Lung (tissue), 12 donors: ENCODE data around the gene DPEP2. TPM values are rescaled to one million over a fixed set of nuclear protein-coding genes. Genes with fewer than 3 reads are reported as not detected.
"Not testable (repeated sequence)": the region's sequence is repeated elsewhere in the genome, so short reads cannot be mapped to it uniquely, and the experiment has no call there.

Source experiments
- ATAC-seq: fragments of 200-7000 bp; cut with Tn5 transposase; one replicate; pipeline ENCODE4 v1.9.1; 2020; ENCODE audit warnings: moderate number of reproducible peaks; ENCODE audit not compliant: insufficient read depth, low FRiP score
- DNase-seq, 3 donors: peaks; one replicate each; pipeline ENCODE4 v3.0.0-alpha.2; 2013 to 2017
- H3K27ac ChIP-seq, 2 donors: one replicate each; pipeline ENCODE4 v1.5.1; 2013; ENCODE audit warnings: mild to moderate bottlenecking in 2 of 2, moderate library complexity in 2 of 2, control low read depth in 1 of 2, inconsistent platforms in 1 of 2, low read depth in 1 of 2, low read length in 1 of 2
- H3K27me3 ChIP-seq, 3 donors: one replicate each; pipeline ENCODE4 v1.5.1; 2013; ENCODE audit warnings: low read length in 2 of 3; ENCODE audit not compliant: control insufficient read depth in 3 of 3, insufficient read depth in 3 of 3
- H3K36me3 ChIP-seq, 4 donors: one replicate each; pipeline ENCODE4 v1.5.1; 2013; ENCODE audit warnings: low read length in 4 of 4, mild to moderate bottlenecking in 1 of 4, moderate library complexity in 1 of 4; ENCODE audit not compliant: control insufficient read depth in 4 of 4, insufficient read depth in 4 of 4
- H3K4me1 ChIP-seq, 5 donors: one replicate each; pipeline ENCODE4 v1.5.1; 2013; ENCODE audit warnings: low read length in 5 of 5, mild to moderate bottlenecking in 2 of 5, moderate library complexity in 1 of 5; ENCODE audit not compliant: control insufficient read depth in 5 of 5, insufficient read depth in 5 of 5
- H3K4me3 ChIP-seq: one replicate; pipeline ENCODE4 v1.5.1; 2013; ENCODE audit warnings: mild to moderate bottlenecking, control low read depth, moderate library complexity
- H3K9ac ChIP-seq, 2 donors: one replicate each; pipeline ENCODE4 v1.5.1; 2013; ENCODE audit warnings: low read length in 2 of 2, control low read depth in 1 of 2; ENCODE audit not compliant: insufficient read depth in 1 of 2
- H3K9me3 ChIP-seq, 4 donors: one replicate each; pipeline ENCODE4 v1.5.1; 2013; ENCODE audit warnings: low read length in 3 of 4, mild to moderate bottlenecking in 1 of 4, moderate library complexity in 1 of 4; ENCODE audit not compliant: control insufficient read depth in 4 of 4, insufficient read depth in 3 of 4
- CTCF ChIP-seq: IDR thresholded peaks from 2 replicates; pipeline ENCODE4 v1.5.1; 2012; ENCODE audit warnings: mild to moderate bottlenecking; ENCODE audit errors: control extremely low read depth, extremely low read depth
- WGBS, 2 donors: extraction: QIAGEN DNeasy Blood & Tissue Kit; methylation state at CpG; one replicate each; pipeline ENCODE4 v1.1.7; 2013; 5-methylcytosine and 5-hydroxymethylcytosine counted together
- polyA plus RNA-seq, 2 donors: library from polyadenylated mRNA; stranded (reverse); fragments of 200-250 nt; gene quantifications; one replicate each; pipeline ENCODE4 v1.2.1, GENCODE V29; 2013
- total RNA-seq, 2 donors: library from RNA; depleted of rRNA in 1 of 2; stranded (reverse); fragments of >200 nt in 1 of 2; gene quantifications; one replicate each; pipeline ENCODE4 v1.2.1, GENCODE V29; 2014 to 2021
- donor health status: control.
- donor health status: control.
- donor health status: Bipolar disorder and iron deficiency.
- donor health status: healthy.
- donor health status: DM: yes; HTN: yes; CAD: no.

The DPEP2 gene
- total and polyA plus RNA-seq, 4 donors: 9.2 to 20.4 (median 12.0) TPM

DNA sequence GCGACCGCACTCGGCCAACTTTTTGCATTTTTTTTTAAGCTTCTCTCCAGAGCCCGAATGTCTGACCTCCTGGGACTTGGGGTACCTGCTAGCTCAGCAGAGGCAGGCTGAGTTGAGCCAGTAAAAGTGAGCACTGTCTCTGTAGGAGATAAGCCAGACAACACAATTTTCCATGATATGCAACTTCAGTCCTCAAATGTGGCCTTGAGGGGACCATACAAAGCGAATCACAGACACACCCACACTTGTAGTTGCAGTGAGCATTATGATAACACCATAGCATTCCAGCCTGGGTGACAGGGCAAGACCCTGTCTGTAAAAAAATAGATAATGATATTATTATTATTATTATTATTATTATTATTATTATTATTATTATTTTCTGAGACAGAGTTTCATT, 2.6 kb downstream of the DPEP2 start:
- Histone ChIP-seq H3K36me3 (no peaks in the 10 kb centered on the region), H3K4me3 (no peak overlapping the region), H3K27ac (no peak overlapping the region), H3K9me3 (no peaks in the 10 kb centered on the region), H3K27me3 (no peaks in the 10 kb centered on the region), H3K9ac (no peak overlapping the region), H3K4me1 (peaks cover 0 to 11% (median 0%) of the 10 kb centered on the region in 5 donors)
- DNase-seq: no peak
- ATAC-seq: no peak
- WGBS, 2 donors: 95 to 99% methylated on average over 5 of the region's 5 CpGs
- no peak for TF ChIP-seq CTCF

GRCh38 chr16:67995423-67995822, 3.9 kb downstream of the DPEP2 start:
- ATAC-seq (no peak), DNase-seq (no peak)
- no peaks in the 10 kb centered on the region for H3K36me3 ChIP-seq
- peak overlapping the region in 1 of 2 donors; percentile 6 for H3K27ac ChIP-seq
- H3K4me1 ChIP-seq: peaks cover 0 to 11% (median 0%) of the 10 kb centered on the region in 5 donors
- H3K9me3 ChIP-seq: no peaks in the 10 kb centered on the region
- 65 to 66% methylated on average over 5 of the region's 5 CpGs for WGBS, 2 donors
- TF ChIP-seq CTCF: no peak
- H3K27me3 ChIP-seq: no peaks in the 10 kb centered on the region
- no peak overlapping the region for H3K4me3 ChIP-seq
- H3K9ac ChIP-seq: no peak overlapping the region

GRCh38 chr16:67994040-67994408, 5.3 kb downstream of the DPEP2 start:
- H3K9me3 ChIP-seq, H3K9ac ChIP-seq, DNase-seq, H3K4me1 ChIP-seq, H3K27me3 ChIP-seq, H3K4me3 ChIP-seq, H3K36me3 ChIP-seq, ATAC-seq: not testable (repeated sequence)
- peak overlapping the region in 1 of 2 donors; percentile 67 for H3K27ac ChIP-seq
- WGBS, 2 donors: 7 to 41% methylated on average over 4 to 5 of the region's 6 CpGs

DNA sequence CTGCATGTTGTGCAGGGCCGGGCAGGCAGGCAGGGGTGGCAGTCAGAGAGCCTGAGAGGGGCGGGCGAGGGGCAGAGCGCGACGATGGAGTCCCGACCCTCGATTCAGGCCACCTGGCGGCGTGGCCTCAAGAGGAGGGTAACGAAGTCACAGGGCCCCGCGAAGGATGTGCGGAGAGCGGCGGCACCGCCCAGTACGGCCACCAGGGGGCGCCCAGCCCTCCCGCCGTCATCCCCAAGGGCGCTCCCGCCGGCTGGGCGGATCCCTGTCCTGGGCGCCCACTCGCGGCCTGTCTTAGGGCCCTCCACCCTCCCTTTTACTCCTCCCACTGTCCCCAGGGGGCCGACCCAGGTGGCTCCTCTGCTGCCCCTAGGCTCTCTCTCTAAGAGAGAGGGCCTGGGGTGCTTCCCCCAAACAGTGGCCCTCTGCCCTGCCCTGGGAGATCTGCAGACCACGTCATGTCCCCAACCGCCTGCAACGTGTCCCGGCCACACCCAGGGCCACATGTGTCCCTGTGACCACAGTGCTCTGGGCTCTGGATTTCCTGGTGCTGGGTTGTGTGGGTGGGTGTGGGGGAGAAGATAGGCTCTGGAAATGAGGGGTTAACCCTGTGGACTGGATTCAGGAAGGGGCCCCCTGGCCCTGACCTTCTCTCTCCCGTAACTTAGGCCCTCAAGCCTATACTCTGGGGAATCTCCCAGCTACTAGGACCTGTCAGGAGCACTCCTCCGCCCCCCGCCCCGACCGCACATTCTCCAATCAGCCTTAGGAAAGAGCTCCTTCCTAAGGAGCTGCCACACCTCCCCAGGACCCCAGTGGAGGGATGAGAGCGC, 5.9 kb downstream of the DPEP2 start:
- peak overlapping the region; percentile 37 to 67 for H3K27ac ChIP-seq
- H3K4me1 ChIP-seq: peaks cover 0 to 9% (median 0%) of the 10 kb centered on the region in 5 donors
- no peak overlapping the region for H3K9ac ChIP-seq
- H3K36me3 ChIP-seq: no peaks in the 10 kb centered on the region
- 5 to 7% methylated on average over 38 to 39 of the region's 39 CpGs for WGBS, 2 donors
- no peak overlapping the region for H3K4me3 ChIP-seq
- peak; percentile 72 to 82 (median 78) for DNase-seq
- peak; percentile 95 for TF ChIP-seq CTCF
- no peaks in the 10 kb centered on the region for H3K27me3 ChIP-seq
- no peaks in the 10 kb centered on the region for H3K9me3 ChIP-seq
- ATAC-seq: peak; percentile 90
